Keratinocyte (primary cell): Measurements from ENCODE around the gene SEC31A. TPM values are rescaled to one million over a fixed set of nuclear protein-coding genes. Genes with fewer than 3 reads are reported as not detected.

Experiments used
- DNase-seq: peaks from one replicate; pipeline ENCODE4 v3.0.0-alpha.2; 2011; ENCODE audit warnings: low read depth, missing footprints, low spot score
- FAIRE-seq: peaks from 2 replicates; lab custom pipeline; 2011; peaks lifted over from hg19 to GRCh38; lab: Jason Lieb, UNC
- H2AFZ ChIP-seq: 2 replicates; pipeline ENCODE4 v1.6.0; 2012; ENCODE audit warnings: low read length, control low read depth, inconsistent platforms; ENCODE audit not compliant: control insufficient read depth
- H3K27ac ChIP-seq: 2 replicates; pipeline ENCODE4 v1.5.1; 2011; ENCODE audit warnings: low read length; ENCODE audit not compliant: control insufficient read depth, insufficient read depth
- H3K27me3 ChIP-seq: 3 replicates; pipeline ENCODE4 v1.6.0; 2011; ENCODE audit warnings: low read length; ENCODE audit not compliant: control insufficient read depth, insufficient read depth; ENCODE audit errors: extremely low read depth
- H3K36me3 ChIP-seq, 2 experiments: 2 replicates in 1 of 2; 3 replicates in 1 of 2; pipeline ENCODE4 v1.5.1; 2011; ENCODE audit warnings: low read length in 2 of 2, mild to moderate bottlenecking in 1 of 2; ENCODE audit not compliant: control insufficient read depth in 2 of 2, insufficient read depth in 2 of 2; ENCODE audit errors: extremely low read depth in 1 of 2
- H3K4me1 ChIP-seq: 3 replicates; pipeline ENCODE4 v1.5.1; 2011; ENCODE audit warnings: low read length; ENCODE audit not compliant: control insufficient read depth, insufficient read depth; ENCODE audit errors: extremely low read depth
- H3K4me2 ChIP-seq: 3 replicates; pipeline ENCODE4 v1.6.0; 2011; ENCODE audit warnings: low read depth, low read length; ENCODE audit not compliant: control insufficient read depth, insufficient read depth; ENCODE audit errors: extremely low read depth
- H3K4me3 ChIP-seq, 3 experiments: fragments of 200-600 bp in 1 of 3; sonication (generic) in 1 of 3; 2 replicates in 2 of 3; 3 replicates in 1 of 3; pipeline ENCODE4 v1.5.1; 2011 to 2016; ENCODE audit warnings: low read length in 3 of 3, mild to moderate bottlenecking in 3 of 3, control low read depth in 2 of 3, inconsistent platforms in 1 of 3, low read depth in 1 of 3, mixed read lengths in 1 of 3, mixed run types in 1 of 3, moderate library complexity in 1 of 3; ENCODE audit not compliant: control insufficient read depth in 2 of 3, insufficient read depth in 2 of 3; ENCODE audit errors: extremely low read depth in 1 of 3
- H3K79me2 ChIP-seq: 2 replicates; pipeline ENCODE4 v1.6.0; 2012; ENCODE audit warnings: low read length; ENCODE audit not compliant: control insufficient read depth, insufficient read depth
- H3K9ac ChIP-seq: 3 replicates; pipeline ENCODE4 v1.6.0; 2011; ENCODE audit warnings: low read length; ENCODE audit not compliant: control insufficient read depth, insufficient read depth; ENCODE audit errors: extremely low read depth
- H3K9me1 ChIP-seq: 3 replicates; pipeline ENCODE4 v1.6.0; 2011; ENCODE audit warnings: low read length; ENCODE audit not compliant: control insufficient read depth, insufficient read depth; ENCODE audit errors: extremely low read depth
- H3K9me3 ChIP-seq: 2 replicates; pipeline ENCODE4 v1.5.1; 2012; ENCODE audit warnings: low read depth, low read length; ENCODE audit not compliant: control insufficient read depth
- H4K20me1 ChIP-seq: 3 replicates; pipeline ENCODE4 v1.6.0; 2011; ENCODE audit warnings: low read length; ENCODE audit not compliant: control insufficient read depth, insufficient read depth; ENCODE audit errors: extremely low read depth
- EZH2 ChIP-seq: IDR thresholded peaks from one replicate; pipeline ENCODE4 v1.6.1; 2012; ENCODE audit warnings: inconsistent platforms, mild to moderate bottlenecking, low read length, moderate library complexity
- dilution Hi-C: fragments of 300-500 bp; cut with MboI; formaldehyde crosslinking; loops from one replicate; pipeline ENCODE4 v1.7.0; 2020; ENCODE audit warnings: low sequenced_read_pairs; ENCODE audit not compliant: extremely low pct_ligation_motif_present
- polyA minus RNA-seq, 3 experiments: library from RNA; depleted of rRNA, polyadenylated mRNA; stranded (reverse); fragments of >200 nt; gene quantifications; 1 replicate in 1 of 3; 2 replicates in 1 of 3; 3 replicates in 1 of 3; pipeline ENCODE4 v1.2.3, GENCODE V29; 2011
- polyA plus RNA-seq, 5 experiments: library from polyadenylated mRNA; depleted of rRNA in 3 of 5; stranded (reverse) in 3 of 5; stranded (forward) in 1 of 5; unstranded in 1 of 5; fragments of >200 nt; gene quantifications; 1 replicate in 1 of 5; 2 replicates in 3 of 5; 3 replicates in 1 of 5; pipeline versions ENCODE4 v1.2.1 to v1.2.3, GENCODE V29; 2011 to 2012; ENCODE audit warnings: missing spikeins in 2 of 5, low read depth in 1 of 5, low replicate concordance in 1 of 5
- TF ChIP-seq, protein P1 (sequence below), 3 experiments: IDR thresholded peaks in 1 of 3; conservative IDR thresholded peaks in 1 of 3; optimal IDR thresholded peaks in 1 of 3; 2 replicates in 2 of 3; 3 replicates in 1 of 3; pipeline versions ENCODE3 to v1.5.1; 2011; ENCODE audit warnings: low read length in 3 of 3, mild to moderate bottlenecking in 3 of 3, moderate library complexity in 2 of 3, control low read depth in 1 of 3, inconsistent platforms in 1 of 3; ENCODE audit not compliant: insufficient read depth in 2 of 3; ENCODE audit errors: extremely low read depth in 1 of 3

The SEC31A gene, protein sequence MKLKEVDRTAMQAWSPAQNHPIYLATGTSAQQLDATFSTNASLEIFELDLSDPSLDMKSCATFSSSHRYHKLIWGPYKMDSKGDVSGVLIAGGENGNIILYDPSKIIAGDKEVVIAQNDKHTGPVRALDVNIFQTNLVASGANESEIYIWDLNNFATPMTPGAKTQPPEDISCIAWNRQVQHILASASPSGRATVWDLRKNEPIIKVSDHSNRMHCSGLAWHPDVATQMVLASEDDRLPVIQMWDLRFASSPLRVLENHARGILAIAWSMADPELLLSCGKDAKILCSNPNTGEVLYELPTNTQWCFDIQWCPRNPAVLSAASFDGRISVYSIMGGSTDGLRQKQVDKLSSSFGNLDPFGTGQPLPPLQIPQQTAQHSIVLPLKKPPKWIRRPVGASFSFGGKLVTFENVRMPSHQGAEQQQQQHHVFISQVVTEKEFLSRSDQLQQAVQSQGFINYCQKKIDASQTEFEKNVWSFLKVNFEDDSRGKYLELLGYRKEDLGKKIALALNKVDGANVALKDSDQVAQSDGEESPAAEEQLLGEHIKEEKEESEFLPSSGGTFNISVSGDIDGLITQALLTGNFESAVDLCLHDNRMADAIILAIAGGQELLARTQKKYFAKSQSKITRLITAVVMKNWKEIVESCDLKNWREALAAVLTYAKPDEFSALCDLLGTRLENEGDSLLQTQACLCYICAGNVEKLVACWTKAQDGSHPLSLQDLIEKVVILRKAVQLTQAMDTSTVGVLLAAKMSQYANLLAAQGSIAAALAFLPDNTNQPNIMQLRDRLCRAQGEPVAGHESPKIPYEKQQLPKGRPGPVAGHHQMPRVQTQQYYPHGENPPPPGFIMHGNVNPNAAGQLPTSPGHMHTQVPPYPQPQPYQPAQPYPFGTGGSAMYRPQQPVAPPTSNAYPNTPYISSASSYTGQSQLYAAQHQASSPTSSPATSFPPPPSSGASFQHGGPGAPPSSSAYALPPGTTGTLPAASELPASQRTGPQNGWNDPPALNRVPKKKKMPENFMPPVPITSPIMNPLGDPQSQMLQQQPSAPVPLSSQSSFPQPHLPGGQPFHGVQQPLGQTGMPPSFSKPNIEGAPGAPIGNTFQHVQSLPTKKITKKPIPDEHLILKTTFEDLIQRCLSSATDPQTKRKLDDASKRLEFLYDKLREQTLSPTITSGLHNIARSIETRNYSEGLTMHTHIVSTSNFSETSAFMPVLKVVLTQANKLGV
- 177 to 192 TPM (median 178 TPM) in 3 replicates for polyA plus RNA-seq
- 62.8 TPM for polyA plus RNA-seq (2011; ENCODE audit: low read depth)
- 110 and 188 TPM in 2 replicates for polyA plus RNA-seq (2011; cell fraction: cytosol; rRNA removed)
- 236 and 255 TPM in 2 replicates for polyA plus RNA-seq (2011; cell fraction: nucleus; rRNA removed)
- polyA plus RNA-seq (2012; ENCODE audit: low replicate concordance): 85.3 and 141 TPM in 2 replicates
- polyA minus RNA-seq: 89.4 to 250 TPM (median 217 TPM) in 3 replicates
- 117 TPM for polyA minus RNA-seq (2011; cell fraction: cytosol; rRNA and poly(A)+ RNA removed)
- 148 and 245 TPM in 2 replicates for polyA minus RNA-seq (2011; cell fraction: nucleus; rRNA and poly(A)+ RNA removed)

DNA sequence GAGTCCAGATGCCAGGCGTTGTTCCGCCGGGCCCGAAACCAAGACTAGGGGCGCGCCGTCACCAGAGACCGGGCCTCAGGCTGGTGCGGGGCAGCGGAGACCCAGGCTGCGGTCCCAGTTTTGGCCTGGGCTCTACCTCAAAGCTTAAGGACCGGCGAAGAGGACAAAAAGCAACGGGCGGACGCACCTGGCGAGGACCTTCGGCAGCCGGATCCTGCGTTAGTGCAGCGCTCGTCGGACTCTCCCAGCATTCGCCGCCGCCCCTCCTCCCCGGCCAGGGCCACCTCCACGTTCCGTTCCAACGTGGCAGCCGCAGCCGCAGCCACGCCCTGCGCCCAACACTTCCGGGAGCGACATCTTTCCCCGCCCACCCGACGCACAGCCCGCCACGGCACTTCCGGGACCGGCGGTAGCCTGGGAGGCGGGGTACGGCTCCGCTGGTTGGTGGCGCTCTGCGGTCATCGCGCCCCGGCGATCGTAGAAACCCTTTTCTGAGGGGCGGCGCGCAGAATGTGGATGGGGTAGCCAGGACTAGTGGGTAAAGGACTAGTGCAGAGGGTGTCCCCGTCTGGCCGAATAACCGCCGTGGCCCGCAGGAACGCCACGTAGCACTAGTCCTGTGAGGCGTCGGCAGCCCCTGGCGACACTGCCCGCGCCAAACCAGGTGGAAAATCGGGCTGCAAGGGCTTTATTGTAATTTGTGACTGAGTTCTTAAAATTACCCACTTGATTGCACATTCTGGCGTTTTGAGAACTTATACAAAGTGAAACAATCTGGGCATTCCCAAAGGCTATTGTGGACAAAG, at the start of gene SEC31A:
Gene SEC31A (minus strand): TSS at position 253 of the 806 bp plus-strand sequence. CDS start 9,217 bp downstream, outside the sequence.
- FAIRE-seq: no peak
- Histone ChIP-seq H3K4me3 (peak within 1 kb of the TSS; percentile 71 to 95 (median 89)), H2AFZ (peak within 1 kb of the TSS; percentile 88), H3K4me1 (peaks cover 45% of the 10 kb centered on the region), H3K36me3 (peaks cover 11 to 20% of the 10 kb centered on the region in 2 experiments), H3K79me2 (peaks cover 70% of the 10 kb centered on the region), H3K9me3 (no peaks in the 10 kb centered on the region), H3K27ac (peak within 1 kb of the TSS; percentile 91), H3K27me3 (no peaks in the 10 kb centered on the region), H3K9ac (peak within 1 kb of the TSS; percentile 99), H3K9me1 (no peaks in the 10 kb centered on the region), H4K20me1 (no peaks in the 10 kb centered on the region), H3K4me2 (peak within 1 kb of the TSS; percentile 91)
- DNase-seq: no peak
- dilution Hi-C loops: no loop called here
- TF ChIP-seq, protein P1, sequence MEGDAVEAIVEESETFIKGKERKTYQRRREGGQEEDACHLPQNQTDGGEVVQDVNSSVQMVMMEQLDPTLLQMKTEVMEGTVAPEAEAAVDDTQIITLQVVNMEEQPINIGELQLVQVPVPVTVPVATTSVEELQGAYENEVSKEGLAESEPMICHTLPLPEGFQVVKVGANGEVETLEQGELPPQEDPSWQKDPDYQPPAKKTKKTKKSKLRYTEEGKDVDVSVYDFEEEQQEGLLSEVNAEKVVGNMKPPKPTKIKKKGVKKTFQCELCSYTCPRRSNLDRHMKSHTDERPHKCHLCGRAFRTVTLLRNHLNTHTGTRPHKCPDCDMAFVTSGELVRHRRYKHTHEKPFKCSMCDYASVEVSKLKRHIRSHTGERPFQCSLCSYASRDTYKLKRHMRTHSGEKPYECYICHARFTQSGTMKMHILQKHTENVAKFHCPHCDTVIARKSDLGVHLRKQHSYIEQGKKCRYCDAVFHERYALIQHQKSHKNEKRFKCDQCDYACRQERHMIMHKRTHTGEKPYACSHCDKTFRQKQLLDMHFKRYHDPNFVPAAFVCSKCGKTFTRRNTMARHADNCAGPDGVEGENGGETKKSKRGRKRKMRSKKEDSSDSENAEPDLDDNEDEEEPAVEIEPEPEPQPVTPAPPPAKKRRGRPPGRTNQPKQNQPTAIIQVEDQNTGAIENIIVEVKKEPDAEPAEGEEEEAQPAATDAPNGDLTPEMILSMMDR (optimal IDR thresholded peaks at IDR 0.05 in 1 of 3, IDR thresholded peaks at IDR 0.05 in 1 of 3, conservative IDR thresholded peaks at IDR 0.05 in 1 of 3; ENCODE audit: extremely low read depth in 1 of 3, insufficient read depth in 2 of 3, low read length in 3 of 3): peak in 1 of 3 experiments; percentile 16
- TF ChIP-seq EZH2: no peak
